ENCODE measurements around the gene RAB1A.

DNA sequence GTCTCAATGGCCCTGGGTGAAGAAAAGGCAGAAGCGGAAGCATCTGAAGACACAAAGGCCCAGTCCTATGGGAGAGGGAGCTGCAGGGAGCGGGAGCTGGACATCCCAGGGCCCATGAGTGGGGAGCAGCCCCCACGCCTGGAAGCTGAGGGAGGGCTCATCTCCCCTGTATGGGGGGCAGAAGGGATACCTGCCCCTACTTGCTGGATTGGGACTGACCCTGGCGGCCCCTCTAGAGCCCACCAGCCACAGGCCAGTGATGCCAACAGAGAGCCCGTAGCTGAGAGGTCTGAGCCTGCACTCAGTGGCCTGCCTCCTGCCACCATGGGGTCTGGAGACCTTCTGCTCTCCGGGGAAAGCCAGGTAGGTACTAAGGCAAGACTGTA lies 60.5 kb downstream of the RAB1A start:
- TF ChIP-seq CTCF (IDR thresholded peaks at IDR 0.05) (no peak), TCF7L2 (IDR thresholded peaks at IDR 0.05; ENCODE audit: low read depth, low read length) (no peak), POLR2AphosphoS5 (IDR thresholded peaks at IDR 0.05; ENCODE audit: low read depth, low read length) (no peak), SIN3A (IDR thresholded peaks at IDR 0.05; ENCODE audit: borderline replicate concordance, insufficient read depth, low read depth, low read length) (no peak)

Measured in Panc1 (cell line).